K562 (cell line): ENCODE measurements around the gene LUC7L. TPM values are rescaled to one million over a fixed set of nuclear protein-coding genes. Genes with fewer than 3 reads are reported as not detected.

Source experiments
- ATAC-seq: fragments of 200-7000 bp; cut with Tn5 transposase; 3 replicates; pipeline ENCODE4 v1.9.1; 2020; ENCODE audit warnings: moderate library complexity
- BruUV-seq: library from RNA; stranded (reverse); fragments of 400-500 nt; replicated peaks from 2 replicates; lab custom pipeline; 2021; lab: Mats Ljungman, UMichigan
- CTCF ChIA-PET: fragments of 300-600 bp; formaldehyde crosslinking; extraction: SDS; loops from one replicate; lab custom pipeline; 2021; ENCODE audit warnings: low intra/inter-chr PET ratio; lab: Yijun Ruan, JAX
- POLR2A ChIA-PET: fragments of 300-600, 350-650 bp; sonication (Branson Sonifier 250); formaldehyde crosslinking; extraction: SDS; loops from one replicate; lab custom pipeline; 2021; ENCODE audit warnings: antibody characterized with exemption, inconsistent platforms; lab: Yijun Ruan, JAX
- DNase-seq, 4 experiments: peaks; one replicate each; pipeline versions ENCODE4 v3.0.0 to v3.0.0-alpha.2; 2011 to 2018; ENCODE audit warnings: low spot score in 3 of 4, mixed read lengths in 3 of 4; ENCODE audit errors: extremely low read depth in 1 of 4
- FAIRE-seq: peaks from 2 replicates; lab custom pipeline; 2011; peaks lifted over from hg19 to GRCh38; lab: Jason Lieb, UNC
- H2AFZ ChIP-seq: 2 replicates; pipeline ENCODE4 v1.6.0; 2011; ENCODE audit warnings: low read depth, low read length, control low read depth, inconsistent platforms
- H3K27ac ChIP-seq: fragments of 200-600 bp; 3 replicates; pipeline ENCODE4 v1.8.0; 2011; ENCODE audit warnings: low read depth, mild to moderate bottlenecking, control low read depth, inconsistent platforms, low read length, moderate library complexity, mixed read lengths; ENCODE audit errors: extremely low read depth
- H3K27me3 ChIP-seq, 2 experiments: fragments of 300-600 bp in 1 of 2; 2 replicates in 1 of 2; 3 replicates in 1 of 2; pipeline versions ENCODE4 v1.6.0 to v1.8.0; 2011; ENCODE audit warnings: inconsistent platforms in 2 of 2, low read length in 2 of 2, mild to moderate bottlenecking in 1 of 2, mixed read lengths in 1 of 2, moderate library complexity in 1 of 2; ENCODE audit not compliant: control insufficient read depth in 2 of 2, insufficient read depth in 2 of 2
- H3K36me3 ChIP-seq: fragments of 300-600 bp; 3 replicates; pipeline ENCODE4 v1.8.0; 2011; ENCODE audit warnings: mild to moderate bottlenecking, low read length, inconsistent platforms; ENCODE audit not compliant: control insufficient read depth, insufficient read depth
- H3K4me1 ChIP-seq, 2 experiments: fragments of 200-600 bp in 1 of 2; replicated peaks in 1 of 2; 2 replicates in 1 of 2; 3 replicates in 1 of 2; pipeline versions ENCODE4 v1.5.1 to v1.8.0; 2011; ENCODE audit warnings: inconsistent platforms in 2 of 2, low read length in 2 of 2, mild to moderate bottlenecking in 1 of 2, mixed read lengths in 1 of 2, moderate library complexity in 1 of 2; ENCODE audit not compliant: control insufficient read depth in 2 of 2, insufficient read depth in 2 of 2
- H3K4me2 ChIP-seq: 2 replicates; pipeline ENCODE4 v1.6.1; 2011; ENCODE audit warnings: low read length, control low read depth, inconsistent platforms, mixed read lengths; ENCODE audit not compliant: insufficient read depth
- H3K4me3 ChIP-seq: fragments of 200-600 bp; sonication (generic), shearing (Covaris generic); 2 replicates; pipeline ENCODE4 v1.5.1; 2016; ENCODE audit warnings: control low read depth, inconsistent platforms
- H3K79me2 ChIP-seq: fragments of 200-600 bp; 3 replicates; pipeline ENCODE4 v1.8.0; 2011; ENCODE audit warnings: low read length, inconsistent platforms; ENCODE audit not compliant: control insufficient read depth, insufficient read depth
- H3K9ac ChIP-seq, 2 experiments: 2 replicates each; pipeline versions ENCODE4 v1.6.0 to v1.6.1; 2011; ENCODE audit warnings: low read depth in 2 of 2, low read length in 2 of 2, control low read depth in 1 of 2, inconsistent platforms in 1 of 2, mild to moderate bottlenecking in 1 of 2, mixed read lengths in 1 of 2; ENCODE audit not compliant: insufficient read depth in 1 of 2
- H3K9me1 ChIP-seq: one replicate; pipeline ENCODE4 v1.6.0; 2011; ENCODE audit warnings: inconsistent platforms, mild to moderate bottlenecking, low read length, moderate library complexity; ENCODE audit not compliant: control insufficient read depth, insufficient read depth
- H3K9me3 ChIP-seq: replicated peaks from 2 replicates; pipeline ENCODE4 v1.5.1; 2011; ENCODE audit warnings: low read depth, low read length, inconsistent platforms; ENCODE audit not compliant: control insufficient read depth, insufficient read depth
- H4K20me1 ChIP-seq: replicated peaks from 2 replicates; pipeline ENCODE4 v1.6.1; 2011; ENCODE audit warnings: low read length, inconsistent platforms, mixed read lengths; ENCODE audit not compliant: control insufficient read depth, insufficient read depth
- GATAD2A ChIP-seq: fragments of 450-650 bp; IDR thresholded peaks from 2 replicates; pipeline ENCODE4 v1.6.1; 2017
- GTF2A2 ChIP-seq: IDR thresholded peaks from 2 replicates; pipeline ENCODE4 v1.6.1; 2016; ENCODE audit warnings: mild to moderate bottlenecking, missing genetic modification characterization, missing compliant biosample characterization
- LCOR ChIP-seq: sonication (generic); formaldehyde crosslinking; IDR thresholded peaks from 2 replicates; pipeline ENCODE4 v1.8.0; 2022; ENCODE audit warnings: mild to moderate bottlenecking, missing genetic modification reagents
- MYNN ChIP-seq, 2 experiments: sonication (generic); formaldehyde crosslinking in 1 of 2; IDR thresholded peaks; 2 replicates each; pipeline versions ENCODE4 v1.5.0 to v1.6.1; 2016 to 2020; ENCODE audit warnings: antibody characterized with exemption in 1 of 2, missing genetic modification reagents in 1 of 2
- NFRKB ChIP-seq: fragments of 450-650 bp; IDR thresholded peaks from 2 replicates; pipeline ENCODE4 v1.6.1; 2016; ENCODE audit warnings: low read depth
- NRF1 ChIP-seq, 2 experiments: fragments of 450-650 bp; IDR thresholded peaks in 1 of 2; conservative IDR thresholded peaks in 1 of 2; 2 replicates each; pipeline ENCODE4 v1.6.1; 2014; ENCODE audit warnings: mild to moderate bottlenecking in 2 of 2
- RBBP5 ChIP-seq: fragments of 200-600 bp; sonication (generic); IDR thresholded peaks from 2 replicates; pipeline ENCODE4 v1.6.1; 2012; ENCODE audit warnings: borderline replicate concordance, mild to moderate bottlenecking, low read length, control low read depth, inconsistent platforms; ENCODE audit not compliant: insufficient read depth, poor library complexity, severe bottlenecking
- SMAD4 ChIP-seq: fragments of 250-450 bp; sonication (Bioruptor Pico); conservative IDR thresholded peaks from 2 replicates; pipeline ENCODE4 v1.8.0; 2021; ENCODE audit warnings: inconsistent platforms, mild to moderate bottlenecking, moderate library complexity
- ZNF24 ChIP-seq: fragments of 450-650 bp; IDR thresholded peaks from 2 replicates; pipeline ENCODE4 v1.6.1; 2016
- WGBS: fragments of 100-300 bp; shearing (Covaris generic); methylation state at CpG from one replicate; pipeline ENCODE4 v1.1.6; 2016; ENCODE audit warnings: low coverage, mixed read lengths; ENCODE audit not compliant: insufficient coverage; ENCODE audit errors: missing lambda C conversion rate; 5-methylcytosine and 5-hydroxymethylcytosine counted together
- in situ Hi-C: fragments of 300-500 bp; cut with MboI; formaldehyde crosslinking; loops from 4 replicates; pipeline ENCODE4 v1.15.0; 2018; ENCODE audit warnings: inconsistent platforms, mixed read lengths
- intact Hi-C: fragments of 100-400 bp; cut with micrococcal nuclease; formaldehyde crosslinking; loops from 2 replicates; pipeline ENCODE4 v1.14.2; 2022
- polyA plus RNA-seq, 8 experiments: library from polyadenylated mRNA; depleted of rRNA in 4 of 8; stranded (reverse) in 5 of 8; unstranded in 3 of 8; fragments of >200 nt; fragmentation: Nextera tagmentation in 2 of 8; fragmentation: Illumina TruSeq in 1 of 8; extraction: Ambion mirVana in 2 of 8; extraction: Trizol in 1 of 8; gene quantifications; 2 replicates each; pipeline versions ENCODE4 v1.2.1 to v1.2.3, GENCODE V29; 2011 to 2014; ENCODE audit warnings: inconsistent platforms in 1 of 8, missing spikeins in 1 of 8
- total RNA-seq, 7 experiments: library from RNA; depleted of rRNA in 6 of 7; stranded (reverse); fragments of >200 nt in 6 of 7; fragmentation: Illumina TruSeq in 2 of 7; extraction: Trizol in 2 of 7; gene quantifications; 2 replicates each; pipeline versions ENCODE4 v1.2.1 to v1.2.3, GENCODE V29; 2011 to 2021; ENCODE audit warnings: low replicate concordance in 1 of 7
- TF ChIP-seq, protein P1 (sequence below), 2 experiments: fragments of 450-650 bp; IDR thresholded peaks; 2 replicates each; pipeline ENCODE4 v1.6.1; 2018; ENCODE audit warnings: mild to moderate bottlenecking in 2 of 2, low read depth in 1 of 2; ENCODE audit not compliant: partially characterized antibody in 2 of 2
- TF ChIP-seq, protein P2 (sequence below): fragments of 250-450 bp; sonication (Bioruptor Pico); IDR thresholded peaks from 2 replicates; pipeline ENCODE4 v1.4.0; 2020

LUC7L gene
- total and polyA plus RNA-seq, 9 of the 15 experiments (the other 6 are each of a cell fraction or from before 2014, with no cell fraction given): 1.7 to 93.3 (median 59.5) TPM

DNA sequence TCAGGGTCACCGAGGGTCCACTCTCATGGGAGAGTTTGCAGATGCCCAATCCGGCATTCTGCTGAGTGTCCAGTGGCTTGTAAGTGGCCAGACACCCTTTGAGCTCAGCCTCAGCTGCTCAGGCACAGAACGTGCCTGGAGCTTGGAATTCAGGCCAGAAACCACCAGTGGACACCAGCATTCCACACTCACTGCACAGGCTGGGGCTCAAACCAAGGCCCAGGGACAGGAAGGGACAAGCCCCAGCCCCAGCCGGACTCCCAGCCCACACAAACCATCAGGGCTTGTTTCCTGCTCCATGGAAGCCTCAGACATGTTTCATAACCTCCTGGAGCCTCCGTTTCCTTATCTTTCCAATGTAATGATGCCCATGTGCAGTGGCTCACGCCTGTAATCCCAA lies 85.8 kb downstream of the LUC7L start:
- peak; percentile 25 for ATAC-seq
- H3K9ac ChIP-seq: peak overlapping the region; percentile 56 to 86
- H3K9me1 ChIP-seq: no peaks in the 10 kb centered on the region
- in situ Hi-C loops: no loop called here
- BruUV-seq: no TSS peak
- DNase-seq: peak in 1 of 4 experiments; percentile 27
- no peaks in the 10 kb centered on the region for H3K36me3 ChIP-seq
- H3K4me2 ChIP-seq: peak overlapping the region; percentile 71
- peak overlapping the region; percentile 52 for H2AFZ ChIP-seq
- peak overlapping the region; percentile 81 for H3K27ac ChIP-seq
- no peaks in the 10 kb centered on the region for H4K20me1 ChIP-seq
- H3K79me2 ChIP-seq: peaks cover 4% of the 10 kb centered on the region; the same call in 2 of the 3 replicates
- no peaks in the 10 kb centered on the region for H3K27me3 ChIP-seq
- H3K4me3 ChIP-seq: no peak overlapping the region
- POLR2A ChIA-PET: interaction anchor here (0.5 to 1.6 kb wide), 7 partner anchors 8 to 1014 kb away, joined by 3 to 4 read pairs (median 3); no protein-coding TSS in a partner anchor
- H3K4me1 ChIP-seq: peaks cover 38 to 53% of the 10 kb centered on the region in 2 experiments
- FAIRE-seq: no peak
- CTCF ChIA-PET: no interaction called here
- intact Hi-C loops: loop anchor here (2.0 kb wide), 1 partner anchor 35 kb away; no protein-coding TSS in a partner anchor
- H3K9me3 ChIP-seq: no peaks in the 10 kb centered on the region
- 7% methylated on average over 6 of the region's 6 CpGs for WGBS
- no peak for TF ChIP-seq LCOR (CRISPR knock-in tag)
- TF ChIP-seq NRF1 (conservative IDR thresholded peaks at IDR 0.05 in 1 of 2, IDR thresholded peaks at IDR 0.05 in 1 of 2): 0 out of 4 replicates have a peak, but pooled peaks have one; percentile 8 to 22
- 0 out of 2 replicates have a peak, but pooled peaks have one; percentile 7 for TF ChIP-seq NFRKB
- TF ChIP-seq, protein P1, sequence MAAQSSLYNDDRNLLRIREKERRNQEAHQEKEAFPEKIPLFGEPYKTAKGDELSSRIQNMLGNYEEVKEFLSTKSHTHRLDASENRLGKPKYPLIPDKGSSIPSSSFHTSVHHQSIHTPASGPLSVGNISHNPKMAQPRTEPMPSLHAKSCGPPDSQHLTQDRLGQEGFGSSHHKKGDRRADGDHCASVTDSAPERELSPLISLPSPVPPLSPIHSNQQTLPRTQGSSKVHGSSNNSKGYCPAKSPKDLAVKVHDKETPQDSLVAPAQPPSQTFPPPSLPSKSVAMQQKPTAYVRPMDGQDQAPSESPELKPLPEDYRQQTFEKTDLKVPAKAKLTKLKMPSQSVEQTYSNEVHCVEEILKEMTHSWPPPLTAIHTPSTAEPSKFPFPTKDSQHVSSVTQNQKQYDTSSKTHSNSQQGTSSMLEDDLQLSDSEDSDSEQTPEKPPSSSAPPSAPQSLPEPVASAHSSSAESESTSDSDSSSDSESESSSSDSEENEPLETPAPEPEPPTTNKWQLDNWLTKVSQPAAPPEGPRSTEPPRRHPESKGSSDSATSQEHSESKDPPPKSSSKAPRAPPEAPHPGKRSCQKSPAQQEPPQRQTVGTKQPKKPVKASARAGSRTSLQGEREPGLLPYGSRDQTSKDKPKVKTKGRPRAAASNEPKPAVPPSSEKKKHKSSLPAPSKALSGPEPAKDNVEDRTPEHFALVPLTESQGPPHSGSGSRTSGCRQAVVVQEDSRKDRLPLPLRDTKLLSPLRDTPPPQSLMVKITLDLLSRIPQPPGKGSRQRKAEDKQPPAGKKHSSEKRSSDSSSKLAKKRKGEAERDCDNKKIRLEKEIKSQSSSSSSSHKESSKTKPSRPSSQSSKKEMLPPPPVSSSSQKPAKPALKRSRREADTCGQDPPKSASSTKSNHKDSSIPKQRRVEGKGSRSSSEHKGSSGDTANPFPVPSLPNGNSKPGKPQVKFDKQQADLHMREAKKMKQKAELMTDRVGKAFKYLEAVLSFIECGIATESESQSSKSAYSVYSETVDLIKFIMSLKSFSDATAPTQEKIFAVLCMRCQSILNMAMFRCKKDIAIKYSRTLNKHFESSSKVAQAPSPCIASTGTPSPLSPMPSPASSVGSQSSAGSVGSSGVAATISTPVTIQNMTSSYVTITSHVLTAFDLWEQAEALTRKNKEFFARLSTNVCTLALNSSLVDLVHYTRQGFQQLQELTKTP (IDR thresholded peaks at IDR 0.05; ENCODE audit: low read depth in 1 of 2, partially characterized antibody in 2 of 2): peak in 1 of 2 experiments; percentile 10
- peak; percentile 8; the same call in 1 of the 2 replicates for TF ChIP-seq SMAD4
- TF ChIP-seq, protein P2, sequence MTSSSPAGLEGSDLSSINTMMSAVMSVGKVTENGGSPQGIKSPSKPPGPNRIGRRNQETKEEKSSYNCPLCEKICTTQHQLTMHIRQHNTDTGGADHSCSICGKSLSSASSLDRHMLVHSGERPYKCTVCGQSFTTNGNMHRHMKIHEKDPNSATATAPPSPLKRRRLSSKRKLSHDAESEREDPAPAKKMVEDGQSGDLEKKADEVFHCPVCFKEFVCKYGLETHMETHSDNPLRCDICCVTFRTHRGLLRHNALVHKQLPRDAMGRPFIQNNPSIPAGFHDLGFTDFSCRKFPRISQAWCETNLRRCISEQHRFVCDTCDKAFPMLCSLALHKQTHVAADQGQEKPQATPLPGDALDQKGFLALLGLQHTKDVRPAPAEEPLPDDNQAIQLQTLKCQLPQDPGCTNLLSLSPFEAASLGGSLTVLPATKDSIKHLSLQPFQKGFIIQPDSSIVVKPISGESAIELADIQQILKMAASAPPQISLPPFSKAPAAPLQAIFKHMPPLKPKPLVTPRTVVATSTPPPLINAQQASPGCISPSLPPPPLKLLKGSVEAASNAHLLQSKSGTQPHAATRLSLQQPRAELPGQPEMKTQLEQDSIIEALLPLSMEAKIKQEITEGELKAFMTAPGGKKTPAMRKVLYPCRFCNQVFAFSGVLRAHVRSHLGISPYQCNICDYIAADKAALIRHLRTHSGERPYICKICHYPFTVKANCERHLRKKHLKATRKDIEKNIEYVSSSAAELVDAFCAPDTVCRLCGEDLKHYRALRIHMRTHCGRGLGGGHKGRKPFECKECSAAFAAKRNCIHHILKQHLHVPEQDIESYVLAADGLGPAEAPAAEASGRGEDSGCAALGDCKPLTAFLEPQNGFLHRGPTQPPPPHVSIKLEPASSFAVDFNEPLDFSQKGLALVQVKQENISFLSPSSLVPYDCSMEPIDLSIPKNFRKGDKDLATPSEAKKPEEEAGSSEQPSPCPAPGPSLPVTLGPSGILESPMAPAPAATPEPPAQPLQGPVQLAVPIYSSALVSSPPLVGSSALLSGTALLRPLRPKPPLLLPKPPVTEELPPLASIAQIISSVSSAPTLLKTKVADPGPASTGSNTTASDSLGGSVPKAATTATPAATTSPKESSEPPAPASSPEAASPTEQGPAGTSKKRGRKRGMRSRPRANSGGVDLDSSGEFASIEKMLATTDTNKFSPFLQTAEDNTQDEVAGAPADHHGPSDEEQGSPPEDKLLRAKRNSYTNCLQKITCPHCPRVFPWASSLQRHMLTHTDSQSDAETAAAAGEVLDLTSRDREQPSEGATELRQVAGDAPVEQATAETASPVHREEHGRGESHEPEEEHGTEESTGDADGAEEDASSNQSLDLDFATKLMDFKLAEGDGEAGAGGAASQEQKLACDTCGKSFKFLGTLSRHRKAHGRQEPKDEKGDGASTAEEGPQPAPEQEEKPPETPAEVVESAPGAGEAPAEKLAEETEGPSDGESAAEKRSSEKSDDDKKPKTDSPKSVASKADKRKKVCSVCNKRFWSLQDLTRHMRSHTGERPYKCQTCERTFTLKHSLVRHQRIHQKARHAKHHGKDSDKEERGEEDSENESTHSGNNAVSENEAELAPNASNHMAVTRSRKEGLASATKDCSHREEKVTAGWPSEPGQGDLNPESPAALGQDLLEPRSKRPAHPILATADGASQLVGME (CRISPR knock-in tag): no peak
- peak; percentile 35; the same call in 1 of the 2 replicates for TF ChIP-seq GTF2A2 (tag)
- TF ChIP-seq ZNF24: no peak
- 0 out of 2 replicates have a peak, but pooled peaks have one; percentile 39 for TF ChIP-seq GATAD2A
- TF ChIP-seq RBBP5: peak; percentile 3
- no peak for TF ChIP-seq MYNN (IDR thresholded peaks at IDR 0.05)
- TF ChIP-seq MYNN (CRISPR knock-in tag; IDR thresholded peaks at IDR 0.05): no peak
